Esophagus squamous epithelium (tissue), 4 donors: ENCODE data around the gene RNASE8.

Experiments used
- CTCF ChIP-seq, 6 experiments: fragments of 450-650 bp in 4 of 6; fragments of 200-600 bp in 2 of 6; sonication (generic) in 2 of 6; IDR thresholded peaks; one replicate each; pipeline ENCODE4 v1.5.1; 2016 to 2019; ENCODE audit warnings: antibody characterized with exemption in 6 of 6, mild to moderate bottlenecking in 4 of 6, moderate library complexity in 4 of 6
- POLR2A ChIP-seq, 4 donors: fragments of 450-650 bp; IDR thresholded peaks; one replicate each; pipeline ENCODE4 v1.6.1; 2017; ENCODE audit warnings: antibody characterized with exemption in 4 of 4, mild to moderate bottlenecking in 4 of 4, moderate library complexity in 3 of 4

- TF ChIP-seq CTCF (IDR thresholded peaks at IDR 0.05) (no peak), POLR2A (IDR thresholded peaks at IDR 0.05) (no peak)
Observed at GRCh38 chr14:21107283-21107800, 49.7 kb downstream of the RNASE8 start.
